Neural cell (in vitro differentiated cells): ENCODE data around the gene KCNQ5. TPM values are rescaled to one million over a fixed set of nuclear protein-coding genes. Genes with fewer than 3 reads are reported as not detected.

Source experiments
- H2AFZ ChIP-seq: fragments of 200-600, 300-800 bp; sonication (generic), shearing (Covaris generic); 2 replicates; pipeline ENCODE4 v1.6.0; 2014; ENCODE audit warnings: low read depth, mild to moderate bottlenecking, antibody characterized with exemption, low read length, moderate library complexity
- H3F3A ChIP-seq: fragments of 200-600 bp; shearing (Covaris generic); 2 replicates; pipeline ENCODE4 v1.6.1; 2016; ENCODE audit warnings: mild to moderate bottlenecking, moderate library complexity, mixed read lengths, antibody characterized with exemption, low read length; ENCODE audit not compliant: insufficient read depth, poor library complexity, severe bottlenecking
- H3K27ac ChIP-seq: fragments of 200-600, 300-800 bp; sonication (generic), shearing (Covaris generic); 2 replicates; pipeline ENCODE4 v1.5.1; 2014; ENCODE audit warnings: mild to moderate bottlenecking, low read length, moderate library complexity
- H3K27me3 ChIP-seq: fragments of 300-800, 200-600 bp; sonication (generic), shearing (Covaris generic); 2 replicates; pipeline ENCODE4 v1.6.0; 2014; ENCODE audit warnings: mild to moderate bottlenecking, low read depth, low read length, moderate library complexity; ENCODE audit not compliant: insufficient read depth
- H3K36me3 ChIP-seq: fragments of 300-800, 200-600 bp; sonication (generic), shearing (Covaris generic); 2 replicates; pipeline ENCODE4 v1.5.1; 2014; ENCODE audit warnings: mild to moderate bottlenecking, antibody characterized with exemption, low read length, moderate library complexity; ENCODE audit not compliant: insufficient read depth
- H3K4me2 ChIP-seq: fragments of 300-800, 200-600 bp; sonication (generic), shearing (Covaris generic); 2 replicates; pipeline ENCODE4 v1.6.0; 2014; ENCODE audit warnings: mild to moderate bottlenecking, low read length
- H3K4me3 ChIP-seq: fragments of 300-800, 200-600 bp; sonication (generic), shearing (Covaris generic); 2 replicates; pipeline ENCODE4 v1.5.1; 2014; ENCODE audit warnings: mild to moderate bottlenecking, low read length, moderate library complexity
- H3K79me2 ChIP-seq: fragments of 200-600 bp; shearing (Covaris generic); replicated peaks from 2 replicates; pipeline ENCODE4 v1.6.0; 2014; ENCODE audit warnings: mild to moderate bottlenecking, low read length, moderate library complexity; ENCODE audit not compliant: insufficient read depth
- H3K9ac ChIP-seq: fragments of 300-800, 200-600 bp; sonication (generic), shearing (Covaris generic); 2 replicates; pipeline ENCODE4 v1.6.1; 2016; ENCODE audit warnings: mild to moderate bottlenecking, low read length, mixed read lengths
- H3K9me2 ChIP-seq: fragments of 200-600 bp; shearing (Covaris generic); 2 replicates; pipeline ENCODE4 v1.6.1; 2016; ENCODE audit warnings: mild to moderate bottlenecking, low read length, mixed read lengths; ENCODE audit not compliant: insufficient read depth
- H3K9me3 ChIP-seq: fragments of 200-600, 300-800 bp; sonication (generic), shearing (Covaris generic); 2 replicates; pipeline ENCODE4 v1.6.1; 2016; ENCODE audit warnings: mild to moderate bottlenecking, mixed run types, low read length, moderate library complexity, mixed read lengths
- H4K20me1 ChIP-seq: fragments of 200-600 bp; shearing (Covaris generic); 2 replicates; pipeline ENCODE4 v1.6.1; 2016; ENCODE audit warnings: mild to moderate bottlenecking, mixed run types; ENCODE audit not compliant: insufficient read depth
- EP300 ChIP-seq: fragments of 450-650 bp; conservative IDR thresholded peaks from 2 replicates; pipeline ENCODE4 v1.6.1; 2014; ENCODE audit warnings: antibody characterized with exemption, mild to moderate bottlenecking, moderate library complexity; ENCODE audit not compliant: poor library complexity, severe bottlenecking
- EZH2 ChIP-seq: fragments of 200-600, 300-800 bp; shearing (Covaris generic), sonication (generic); IDR thresholded peaks from 2 replicates; pipeline ENCODE4 v1.6.1; 2014; ENCODE audit warnings: antibody characterized with exemption, low read length, borderline replicate concordance, mild to moderate bottlenecking; ENCODE audit not compliant: insufficient read depth, poor library complexity, severe bottlenecking
- MXI1 ChIP-seq: fragments of 450-650 bp; conservative IDR thresholded peaks from 2 replicates; pipeline ENCODE4 v1.6.1; 2014; ENCODE audit warnings: antibody characterized with exemption, mild to moderate bottlenecking; ENCODE audit not compliant: poor library complexity, severe bottlenecking
- POLR2AphosphoS5 ChIP-seq: IDR thresholded peaks from 2 replicates; pipeline ENCODE4 v1.6.1; 2012
- RAD21 ChIP-seq: fragments of 450-650 bp; conservative IDR thresholded peaks from 2 replicates; pipeline ENCODE4 v1.6.1; 2014; ENCODE audit warnings: antibody characterized with exemption, mild to moderate bottlenecking, moderate library complexity
- REST ChIP-seq: IDR thresholded peaks from 2 replicates; pipeline ENCODE4 v1.6.1; 2012; ENCODE audit warnings: borderline replicate concordance
- SMC3 ChIP-seq: fragments of 450-650 bp; conservative IDR thresholded peaks from 2 replicates; pipeline ENCODE4 v1.6.1; 2014; ENCODE audit warnings: antibody characterized with exemption, mild to moderate bottlenecking, moderate library complexity; ENCODE audit not compliant: poor library complexity
- TAF1 ChIP-seq: IDR thresholded peaks from 2 replicates; pipeline ENCODE4 v1.6.1; 2012; ENCODE audit warnings: low read depth
- polyA plus RNA-seq: library from polyadenylated mRNA; depleted of rRNA; stranded (reverse); fragments of >200 nt; gene quantifications from 2 replicates; pipeline ENCODE4 v1.2.3, GENCODE V29; 2014
- TF ChIP-seq, protein P1 (sequence below): fragments of 450-650 bp; IDR thresholded peaks from 2 replicates; pipeline ENCODE4 v1.5.1; 2014; ENCODE audit warnings: antibody characterized with exemption, mild to moderate bottlenecking, moderate library complexity; ENCODE audit not compliant: poor library complexity, severe bottlenecking

The KCNQ5 gene
- polyA plus RNA-seq, 1 donor from 2014 or later, result 0.30 TPM

DNA sequence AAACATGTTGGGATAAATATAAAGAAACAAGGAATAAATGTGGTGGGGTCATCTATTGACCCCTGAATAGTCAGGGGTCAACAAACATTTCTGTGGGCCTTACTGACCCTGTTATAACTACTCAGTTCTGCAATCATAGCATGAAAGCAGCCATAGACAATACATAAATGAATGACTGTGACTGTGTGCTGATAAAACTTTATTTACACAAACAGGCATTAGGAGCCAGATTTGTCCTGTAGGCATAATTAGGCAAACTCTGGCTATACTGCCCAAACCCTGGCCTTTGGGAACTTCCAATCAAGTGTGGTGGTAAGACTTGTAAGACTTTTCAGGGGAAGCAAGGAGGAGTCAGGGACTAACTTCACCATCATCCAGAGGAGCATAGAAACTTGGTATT lies 380.7 kb downstream of the KCNQ5 start:
- Histone ChIP-seq H3K4me3 (no peak overlapping the region), H3K4me2 (no peak overlapping the region), H3K27ac (no peak overlapping the region), H3K36me3 (no peaks in the 10 kb centered on the region), H3K9me3 (no peaks in the 10 kb centered on the region), H3K9me2 (no peaks in the 10 kb centered on the region), H2AFZ (no peak overlapping the region), H3F3A (no peaks in the 10 kb centered on the region), H3K79me2 (no peaks in the 10 kb centered on the region), H3K27me3 (no peaks in the 10 kb centered on the region), H4K20me1 (no peaks in the 10 kb centered on the region), H3K9ac (no peak overlapping the region)
- TF ChIP-seq SMC3 (no peak), MXI1 (no peak), EZH2 (no peak), REST (no peak), POLR2AphosphoS5 (no peak), EP300 (no peak), TAF1 (no peak), RAD21 (no peak)
- TF ChIP-seq, protein P1, sequence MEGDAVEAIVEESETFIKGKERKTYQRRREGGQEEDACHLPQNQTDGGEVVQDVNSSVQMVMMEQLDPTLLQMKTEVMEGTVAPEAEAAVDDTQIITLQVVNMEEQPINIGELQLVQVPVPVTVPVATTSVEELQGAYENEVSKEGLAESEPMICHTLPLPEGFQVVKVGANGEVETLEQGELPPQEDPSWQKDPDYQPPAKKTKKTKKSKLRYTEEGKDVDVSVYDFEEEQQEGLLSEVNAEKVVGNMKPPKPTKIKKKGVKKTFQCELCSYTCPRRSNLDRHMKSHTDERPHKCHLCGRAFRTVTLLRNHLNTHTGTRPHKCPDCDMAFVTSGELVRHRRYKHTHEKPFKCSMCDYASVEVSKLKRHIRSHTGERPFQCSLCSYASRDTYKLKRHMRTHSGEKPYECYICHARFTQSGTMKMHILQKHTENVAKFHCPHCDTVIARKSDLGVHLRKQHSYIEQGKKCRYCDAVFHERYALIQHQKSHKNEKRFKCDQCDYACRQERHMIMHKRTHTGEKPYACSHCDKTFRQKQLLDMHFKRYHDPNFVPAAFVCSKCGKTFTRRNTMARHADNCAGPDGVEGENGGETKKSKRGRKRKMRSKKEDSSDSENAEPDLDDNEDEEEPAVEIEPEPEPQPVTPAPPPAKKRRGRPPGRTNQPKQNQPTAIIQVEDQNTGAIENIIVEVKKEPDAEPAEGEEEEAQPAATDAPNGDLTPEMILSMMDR, result no peak

DNA sequence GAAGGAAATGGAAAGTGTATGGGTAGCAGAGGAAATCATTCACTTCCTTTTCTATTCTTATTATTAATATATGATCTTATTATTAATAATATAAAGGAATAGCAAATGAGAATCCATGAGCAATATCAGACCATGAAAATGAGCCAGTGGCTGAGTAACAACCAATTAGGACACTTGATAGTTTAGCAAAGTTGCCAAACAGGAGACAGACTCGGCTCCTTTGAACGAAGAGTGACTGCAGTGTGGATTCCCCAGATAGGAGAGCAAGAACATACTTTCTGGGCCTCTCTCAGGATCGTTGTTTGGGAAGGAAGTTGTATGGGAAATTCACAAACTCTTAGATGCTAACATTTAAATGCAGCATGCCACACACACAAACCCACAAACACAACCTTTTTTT lies 381.4 kb downstream of the KCNQ5 start:
- TF ChIP-seq POLR2AphosphoS5 (no peak), REST (no peak), RAD21 (no peak), EP300 (no peak), SMC3 (no peak), MXI1 (no peak), TAF1 (no peak), EZH2 (no peak)
- TF ChIP-seq, protein P1, result no peak
- Histone ChIP-seq H3K27ac (no peak overlapping the region), H3K9me3 (no peaks in the 10 kb centered on the region), H3K79me2 (no peaks in the 10 kb centered on the region), H3K9ac (no peak overlapping the region), H3K4me2 (no peak overlapping the region), H3K36me3 (no peaks in the 10 kb centered on the region), H4K20me1 (no peaks in the 10 kb centered on the region), H2AFZ (no peak overlapping the region), H3K9me2 (no peaks in the 10 kb centered on the region), H3K27me3 (no peaks in the 10 kb centered on the region), H3F3A (no peaks in the 10 kb centered on the region), H3K4me3 (no peak overlapping the region)
